Activated CD4-positive, alpha-beta T cell treated with anti-CD3 and anti-CD28 coated beads, Interleukin-2, amount 10 ng/mL, durations not matched to agents 7 days and 5 days (primary cell): ENCODE data around the gene EDNRB. TPM values are rescaled to one million over a fixed set of nuclear protein-coding genes. Genes with fewer than 3 reads are reported as not detected.

ENCODE experiments used
- CTCF ChIA-PET: fragments of 350-600 bp; sonication (Branson Sonifier 250); formaldehyde crosslinking; loops from one replicate; lab custom pipeline; 2021; ENCODE audit warnings: antibody characterized with exemption; lab: Charles Lee
- POLR2A ChIA-PET: fragments of 350-600 bp; sonication (Branson Sonifier 250); formaldehyde crosslinking; loops from one replicate; lab custom pipeline; 2021; ENCODE audit warnings: antibody characterized with exemption; lab: Charles Lee
- DNase-seq: peaks from one replicate; pipeline ENCODE4 v3.0.0-alpha.2; 2020
- H3K27ac Mint-ChIP-seq: one replicate; pipeline ENCODE4 v1.8.0; 2021; ENCODE audit warnings: mild to moderate bottlenecking, moderate library complexity, mixed read lengths
- H3K27me3 Mint-ChIP-seq: one replicate; pipeline ENCODE4 v1.8.0; 2021; ENCODE audit warnings: mixed read lengths
- H3K36me3 Mint-ChIP-seq: one replicate; pipeline ENCODE4 v1.8.0; 2021; ENCODE audit warnings: low read depth, mixed read lengths
- H3K4me1 Mint-ChIP-seq: one replicate; pipeline ENCODE4 v1.8.0; 2021; ENCODE audit warnings: mixed read lengths
- H3K4me3 Mint-ChIP-seq: one replicate; pipeline ENCODE4 v1.8.0; 2021; ENCODE audit warnings: mild to moderate bottlenecking, moderate library complexity, mixed read lengths
- H3K9me3 Mint-ChIP-seq: one replicate; pipeline ENCODE4 v1.8.0; 2021; ENCODE audit warnings: mixed read lengths
- total RNA-seq, 2 experiments: library from RNA; stranded (reverse); gene quantifications; one replicate each; pipeline ENCODE4 v1.2.3, GENCODE V29; 2021

The EDNRB gene
- total RNA-seq, 2 experiments from 2014 or later, result not detected

GRCh38 chr13:77913003-77913402 lies 5.6 kb downstream of the EDNRB start:
- peaks cover 22% of the 10 kb centered on the region for H3K27me3 Mint-ChIP-seq
- CTCF ChIA-PET, result no interaction called here
- no peak overlapping the region for H3K27ac Mint-ChIP-seq
- POLR2A ChIA-PET, result no interaction called here
- no peaks in the 10 kb centered on the region for H3K4me1 Mint-ChIP-seq
- H3K4me3 Mint-ChIP-seq, result no peak overlapping the region
- no peak for DNase-seq
- no peaks in the 10 kb centered on the region for H3K36me3 Mint-ChIP-seq
- no peaks in the 10 kb centered on the region for H3K9me3 Mint-ChIP-seq

- Mint-ChIP-seq H3K27me3 (peaks cover 15% of the 10 kb centered on the region), H3K4me1 (no peaks in the 10 kb centered on the region), H3K4me3 (no peak overlapping the region), H3K36me3 (no peaks in the 10 kb centered on the region), H3K9me3 (no peaks in the 10 kb centered on the region), H3K27ac (no peak overlapping the region)
- ChIA-PET CTCF (no interaction called here), POLR2A (no interaction called here)
- DNase-seq, result no peak
Observed at GRCh38 chr13:77911751-77912150, 6.9 kb downstream of the EDNRB start.

GRCh38 chr13:77909827-77910226 lies 8.8 kb downstream of the EDNRB start:
- CTCF ChIA-PET, result interaction anchor here (0.6 kb wide), 1 partner anchor 17 kb away, joined by 3 read pairs; no protein-coding TSS in a partner anchor
- POLR2A ChIA-PET, result no interaction called here
- no peaks in the 10 kb centered on the region for H3K36me3 Mint-ChIP-seq

GRCh38 chr13:77908531-77908930 lies 10.1 kb downstream of the EDNRB start:
- peaks cover 7% of the 10 kb centered on the region for H3K27me3 Mint-ChIP-seq
- no peaks in the 10 kb centered on the region for H3K4me1 Mint-ChIP-seq
- H3K9me3 Mint-ChIP-seq, result no peaks in the 10 kb centered on the region
- H3K4me3 Mint-ChIP-seq, result no peak overlapping the region
- H3K27ac Mint-ChIP-seq, result no peak overlapping the region
- ChIA-PET POLR2A (no interaction called here), CTCF (no interaction called here)
- no peaks in the 10 kb centered on the region for H3K36me3 Mint-ChIP-seq
- DNase-seq, result no peak

More at GRCh38 chr13:77909827-77910226, 8.8 kb downstream of the EDNRB start:
- H3K4me3 Mint-ChIP-seq, result no peak overlapping the region
- no peak for DNase-seq
- H3K27ac Mint-ChIP-seq, result no peak overlapping the region
- peaks cover 6% of the 10 kb centered on the region for H3K27me3 Mint-ChIP-seq
- no peaks in the 10 kb centered on the region for H3K9me3 Mint-ChIP-seq
- H3K4me1 Mint-ChIP-seq, result no peaks in the 10 kb centered on the region

- ChIA-PET CTCF (interaction anchor here (1.0 kb wide), 1 partner anchor 8 kb away, joined by 3 read pairs; no protein-coding TSS in a partner anchor), POLR2A (no interaction called here)
- Mint-ChIP-seq H3K9me3 (no peaks in the 10 kb centered on the region), H3K36me3 (no peaks in the 10 kb centered on the region), H3K27me3 (peaks cover 7% of the 10 kb centered on the region), H3K4me3 (no peak overlapping the region), H3K4me1 (no peaks in the 10 kb centered on the region), H3K27ac (no peak overlapping the region)
- no peak for DNase-seq
Observed at GRCh38 chr13:77907666-77908341, 10.8 kb downstream of the EDNRB start.

- Mint-ChIP-seq H3K4me3 (no peak overlapping the region), H3K27ac (no peak overlapping the region), H3K9me3 (no peaks in the 10 kb centered on the region), H3K36me3 (no peaks in the 10 kb centered on the region), H3K27me3 (peaks cover 3% of the 10 kb centered on the region), H3K4me1 (no peaks in the 10 kb centered on the region)
- ChIA-PET CTCF (no interaction called here), POLR2A (no interaction called here)
- no peak for DNase-seq
Observed at GRCh38 chr13:77904031-77904430, 14.6 kb downstream of the EDNRB start.

GRCh38 chr13:77903435-77903834 lies 15.2 kb downstream of the EDNRB start:
- Mint-ChIP-seq H3K27ac (no peak overlapping the region), H3K4me1 (no peaks in the 10 kb centered on the region), H3K27me3 (peaks cover 3% of the 10 kb centered on the region), H3K9me3 (no peaks in the 10 kb centered on the region), H3K4me3 (no peak overlapping the region), H3K36me3 (no peaks in the 10 kb centered on the region)
- no peak for DNase-seq
- POLR2A ChIA-PET, result no interaction called here
- CTCF ChIA-PET, result interaction anchor here (0.5 kb wide), 1 partner anchor 444 kb away, joined by 3 read pairs; no protein-coding TSS in a partner anchor

- DNase-seq, result no peak
- Mint-ChIP-seq H3K4me1 (no peaks in the 10 kb centered on the region), H3K36me3 (no peaks in the 10 kb centered on the region), H3K4me3 (no peak overlapping the region), H3K27ac (no peak overlapping the region), H3K9me3 (no peaks in the 10 kb centered on the region), H3K27me3 (peaks cover 3% of the 10 kb centered on the region)
- CTCF ChIA-PET, result no interaction called here
- POLR2A ChIA-PET, result interaction anchor here (0.6 kb wide), 1 partner anchor 403 kb away, joined by 3 read pairs; no protein-coding TSS in a partner anchor
Observed at GRCh38 chr13:77902319-77902963, 16.2 kb downstream of the EDNRB start.

GRCh38 chr13:77898097-77898496 lies 20.5 kb downstream of the EDNRB start:
- Mint-ChIP-seq H3K27ac (no peak overlapping the region), H3K9me3 (no peaks in the 10 kb centered on the region), H3K4me3 (no peak overlapping the region), H3K4me1 (no peaks in the 10 kb centered on the region), H3K27me3 (no peaks in the 10 kb centered on the region), H3K36me3 (no peaks in the 10 kb centered on the region)
- ChIA-PET POLR2A (no interaction called here), CTCF (no interaction called here)
- no peak for DNase-seq

GRCh38 chr13:77896977-77897376 lies 21.7 kb downstream of the EDNRB start:
- no peak overlapping the region for H3K4me3 Mint-ChIP-seq
- no peak for DNase-seq
- H3K27me3 Mint-ChIP-seq, result no peaks in the 10 kb centered on the region
- POLR2A ChIA-PET, result no interaction called here
- CTCF ChIA-PET, result no interaction called here
- no peaks in the 10 kb centered on the region for H3K36me3 Mint-ChIP-seq
- H3K4me1 Mint-ChIP-seq, result no peaks in the 10 kb centered on the region
- no peak overlapping the region for H3K27ac Mint-ChIP-seq
- no peaks in the 10 kb centered on the region for H3K9me3 Mint-ChIP-seq

- H3K36me3 Mint-ChIP-seq, result no peaks in the 10 kb centered on the region
- no peaks in the 10 kb centered on the region for H3K9me3 Mint-ChIP-seq
- DNase-seq, result no peak
- no peak overlapping the region for H3K4me3 Mint-ChIP-seq
- ChIA-PET POLR2A (no interaction called here), CTCF (no interaction called here)
- H3K27ac Mint-ChIP-seq, result no peak overlapping the region
- H3K27me3 Mint-ChIP-seq, result no peaks in the 10 kb centered on the region
- H3K4me1 Mint-ChIP-seq, result no peaks in the 10 kb centered on the region
Observed at GRCh38 chr13:77896536-77896935, 22.1 kb downstream of the EDNRB start.

- DNase-seq, result no peak
- no peaks in the 10 kb centered on the region for H3K9me3 Mint-ChIP-seq
- no peaks in the 10 kb centered on the region for H3K4me1 Mint-ChIP-seq
Observed at GRCh38 chr13:77894743-77895142, 23.9 kb downstream of the EDNRB start.

GRCh38 chr13:77893066-77893465 lies 25.6 kb downstream of the EDNRB start:
- no peak overlapping the region for H3K27ac Mint-ChIP-seq
- H3K4me1 Mint-ChIP-seq, result no peaks in the 10 kb centered on the region
- peaks cover 2% of the 10 kb centered on the region for H3K27me3 Mint-ChIP-seq
- H3K4me3 Mint-ChIP-seq, result no peak overlapping the region
- H3K9me3 Mint-ChIP-seq, result no peaks in the 10 kb centered on the region
- no peak for DNase-seq
- ChIA-PET CTCF (interaction anchor here (0.7 kb wide), 1 partner anchor 17 kb away, joined by 3 read pairs; no protein-coding TSS in a partner anchor), POLR2A (no interaction called here)
- H3K36me3 Mint-ChIP-seq, result no peaks in the 10 kb centered on the region

More at GRCh38 chr13:77894743-77895142, 23.9 kb downstream of the EDNRB start:
- ChIA-PET POLR2A (no interaction called here), CTCF (no interaction called here)
- Mint-ChIP-seq H3K27me3 (peaks cover 2% of the 10 kb centered on the region), H3K36me3 (no peaks in the 10 kb centered on the region), H3K4me3 (no peak overlapping the region), H3K27ac (no peak overlapping the region)
